ENCODE results near the gene ZNF746. TPM values are rescaled to one million over a fixed set of nuclear protein-coding genes. Genes with fewer than 3 reads are reported as not detected.
A peak's percentile ranks its signal among the peaks of the same experiment; 100 is the strongest.

Gene ZNF746
- total RNA-seq, 2 donors from 2014 or later: 12.2 to 14.5 TPM

- peak; percentile 3 for DNase-seq
- H3K4me1 ChIP-seq: no peaks in the 10 kb centered on the region
- H3K4me3 ChIP-seq: no peak overlapping the region
- H3K9me3 ChIP-seq: no peaks in the 10 kb centered on the region
- H3K27ac ChIP-seq: no peak overlapping the region
- TF ChIP-seq CTCF (IDR thresholded peaks at IDR 0.05): no peak
- no peaks in the 10 kb centered on the region for H3K27me3 ChIP-seq
- no peak overlapping the region for H3K9ac ChIP-seq (ENCODE audit: low read depth in 2 of 2, low read length in 2 of 2)
- intact Hi-C loops (cut with DNase I): no loop called here
- H3K36me3 ChIP-seq: no peaks in the 10 kb centered on the region
Observed at GRCh38 chr7:149443523-149443922, 54.1 kb downstream of the ZNF746 start.

- Histone ChIP-seq H3K36me3 (no peaks in the 10 kb centered on the region), H3K9ac (ENCODE audit: low read depth in 2 of 2, low read length in 2 of 2) (no peak overlapping the region), H3K27me3 (no peaks in the 10 kb centered on the region), H3K4me1 (no peaks in the 10 kb centered on the region), H3K27ac (no peak overlapping the region), H3K9me3 (no peaks in the 10 kb centered on the region), H3K4me3 (no peak overlapping the region)
- intact Hi-C loops (cut with DNase I): no loop called here
- DNase-seq: no peak
- no peak for TF ChIP-seq CTCF (IDR thresholded peaks at IDR 0.05)
Observed at GRCh38 chr7:149442924-149443323, 54.7 kb downstream of the ZNF746 start.

DNA sequence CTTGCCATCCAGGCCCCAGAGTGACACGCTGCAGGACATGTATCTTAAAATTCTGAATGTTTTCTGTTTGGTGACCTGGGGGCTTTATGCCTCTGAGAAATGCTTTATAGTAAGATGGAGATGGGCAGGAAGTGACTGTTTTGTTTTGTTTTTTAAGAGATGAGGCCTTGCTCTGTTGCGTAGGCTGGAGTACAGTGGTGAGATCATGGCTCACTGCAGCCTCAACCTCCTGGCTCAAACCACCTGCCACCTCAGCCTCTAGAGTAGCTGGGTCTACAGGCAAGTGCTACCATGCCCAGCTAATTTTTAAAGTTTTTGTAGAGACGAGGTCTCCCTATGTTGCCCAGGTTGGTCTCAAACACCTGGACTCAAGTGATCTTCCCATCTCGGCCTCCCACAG, 57.4 kb downstream of the ZNF746 start:
- Histone ChIP-seq H3K27ac (no peak overlapping the region), H3K9ac (ENCODE audit: low read depth in 2 of 2, low read length in 2 of 2) (no peak overlapping the region), H3K36me3 (no peaks in the 10 kb centered on the region), H3K4me3 (no peak overlapping the region), H3K27me3 (no peaks in the 10 kb centered on the region), H3K9me3 (no peaks in the 10 kb centered on the region), H3K4me1 (no peaks in the 10 kb centered on the region)
- intact Hi-C loops (cut with DNase I): no loop called here
- TF ChIP-seq CTCF (IDR thresholded peaks at IDR 0.05): no peak
- DNase-seq: peak; percentile 6

- peak; percentile 5 for DNase-seq
- H3K27ac ChIP-seq: no peak overlapping the region
- no peaks in the 10 kb centered on the region for H3K4me1 ChIP-seq
- H3K27me3 ChIP-seq: no peaks in the 10 kb centered on the region
- no peak overlapping the region for H3K9ac ChIP-seq (ENCODE audit: low read depth in 2 of 2, low read length in 2 of 2)
- no peak for TF ChIP-seq CTCF (IDR thresholded peaks at IDR 0.05)
- H3K36me3 ChIP-seq: peaks cover 5% of the 10 kb centered on the region
- H3K4me3 ChIP-seq: no peak overlapping the region
- H3K9me3 ChIP-seq: no peaks in the 10 kb centered on the region
- intact Hi-C loops (cut with DNase I): no loop called here
Observed at GRCh38 chr7:149436358-149436757, 61.3 kb downstream of the ZNF746 start.

DNA sequence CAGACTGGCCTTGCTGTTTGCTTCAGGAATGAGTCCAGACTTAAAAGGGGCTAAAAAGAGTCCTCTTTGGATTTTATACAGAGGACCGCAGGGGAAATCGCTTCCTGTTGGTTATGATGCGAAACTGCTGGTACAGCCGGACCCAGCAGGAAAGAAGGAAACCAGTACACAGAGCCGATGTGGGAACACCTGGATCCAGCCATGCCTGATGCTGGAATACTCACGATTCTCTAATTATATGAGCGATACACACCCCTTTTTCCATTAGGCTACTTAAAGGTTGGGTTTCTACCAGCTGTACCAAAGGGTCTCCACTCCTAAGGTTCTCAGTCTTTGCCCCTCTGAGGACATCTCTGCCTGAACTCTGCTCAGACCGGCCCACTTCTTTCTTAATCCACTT, 64.5 kb downstream of the ZNF746 start:
- Histone ChIP-seq H3K9ac (ENCODE audit: low read depth in 2 of 2, low read length in 2 of 2) (no peak overlapping the region), H3K4me3 (no peak overlapping the region), H3K27ac (no peak overlapping the region), H3K27me3 (no peaks in the 10 kb centered on the region), H3K9me3 (no peaks in the 10 kb centered on the region), H3K36me3 (peaks cover 5% of the 10 kb centered on the region), H3K4me1 (no peaks in the 10 kb centered on the region)
- intact Hi-C loops (cut with DNase I): no loop called here
- no peak for TF ChIP-seq CTCF (IDR thresholded peaks at IDR 0.05)
- DNase-seq: no peak
